ENCODE results near the gene MYEF2.

DNA sequence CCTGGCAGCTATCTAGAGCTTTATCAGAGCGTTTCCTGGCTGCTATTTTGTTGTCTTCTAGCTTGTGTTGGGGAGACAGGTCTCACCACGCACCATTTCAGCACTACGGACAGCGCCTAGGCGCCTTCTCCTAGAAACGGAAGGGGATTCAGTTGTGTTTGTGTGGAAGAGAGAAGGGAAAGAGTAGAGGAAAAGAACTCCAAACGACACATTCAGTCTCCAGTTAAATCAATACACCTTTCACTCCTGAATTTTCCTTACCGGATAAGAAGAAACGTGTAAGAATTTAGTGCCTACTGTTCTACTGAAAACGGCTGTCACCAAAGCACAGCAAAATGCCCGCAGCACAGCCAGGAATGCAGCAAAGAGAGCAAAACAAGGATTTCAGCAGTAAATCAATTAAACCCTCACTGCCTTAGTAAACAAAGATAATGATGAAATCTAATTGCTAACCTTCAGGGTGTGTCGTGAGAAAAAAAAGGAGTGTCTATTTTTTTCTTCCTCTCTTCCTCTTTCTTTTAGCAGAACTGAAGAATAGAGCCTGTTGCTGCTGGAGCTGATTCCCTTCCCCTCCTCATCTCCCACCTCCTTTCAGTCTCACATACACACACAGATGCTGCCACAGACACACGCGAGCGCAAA is 13.0 kb upstream of the MYEF2 start:
- TF ChIP-seq, protein P1, sequence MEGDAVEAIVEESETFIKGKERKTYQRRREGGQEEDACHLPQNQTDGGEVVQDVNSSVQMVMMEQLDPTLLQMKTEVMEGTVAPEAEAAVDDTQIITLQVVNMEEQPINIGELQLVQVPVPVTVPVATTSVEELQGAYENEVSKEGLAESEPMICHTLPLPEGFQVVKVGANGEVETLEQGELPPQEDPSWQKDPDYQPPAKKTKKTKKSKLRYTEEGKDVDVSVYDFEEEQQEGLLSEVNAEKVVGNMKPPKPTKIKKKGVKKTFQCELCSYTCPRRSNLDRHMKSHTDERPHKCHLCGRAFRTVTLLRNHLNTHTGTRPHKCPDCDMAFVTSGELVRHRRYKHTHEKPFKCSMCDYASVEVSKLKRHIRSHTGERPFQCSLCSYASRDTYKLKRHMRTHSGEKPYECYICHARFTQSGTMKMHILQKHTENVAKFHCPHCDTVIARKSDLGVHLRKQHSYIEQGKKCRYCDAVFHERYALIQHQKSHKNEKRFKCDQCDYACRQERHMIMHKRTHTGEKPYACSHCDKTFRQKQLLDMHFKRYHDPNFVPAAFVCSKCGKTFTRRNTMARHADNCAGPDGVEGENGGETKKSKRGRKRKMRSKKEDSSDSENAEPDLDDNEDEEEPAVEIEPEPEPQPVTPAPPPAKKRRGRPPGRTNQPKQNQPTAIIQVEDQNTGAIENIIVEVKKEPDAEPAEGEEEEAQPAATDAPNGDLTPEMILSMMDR (IDR thresholded peaks at IDR 0.05): no peak
- no peak for TF ChIP-seq POLR2A (IDR thresholded peaks at IDR 0.05)

All from esophagus squamous epithelium (tissue), 4 donors.